Vagina (tissue), 2 donors: ENCODE data around the gene DNAH10. TPM values are rescaled to one million over a fixed set of nuclear protein-coding genes. Genes with fewer than 3 reads are reported as not detected.

ENCODE experiments used
- DNase-seq, 2 donors: peaks; one replicate each; pipeline ENCODE4 v3.0.0-alpha.2; 2017; ENCODE audit errors: extremely low spot score in 2 of 2
- H3K27ac ChIP-seq: fragments of 200-600 bp; sonication (generic); one replicate; pipeline ENCODE4 v1.5.1; 2019
- H3K27me3 ChIP-seq: fragments of 200-600 bp; sonication (generic); one replicate; pipeline ENCODE4 v1.5.1; 2019
- H3K36me3 ChIP-seq, 2 donors: fragments of 200-600 bp; sonication (generic); one replicate each; pipeline ENCODE4 v1.5.1; 2017 to 2019
- H3K4me1 ChIP-seq: fragments of 200-600 bp; sonication (generic); one replicate; pipeline ENCODE4 v1.5.1; 2019
- H3K4me3 ChIP-seq, 2 donors: fragments of 200-600 bp; sonication (generic); 1 replicate in 1 of 2; 2 replicates in 1 of 2; pipeline ENCODE4 v1.5.1; 2016 to 2019
- H3K9me3 ChIP-seq: fragments of 200-600 bp; sonication (generic); one replicate; pipeline ENCODE4 v1.5.1; 2019
- POLR2A ChIP-seq, 2 donors: fragments of 450-650 bp; IDR thresholded peaks; one replicate each; pipeline ENCODE4 v1.6.1; 2017; ENCODE audit warnings: antibody characterized with exemption in 2 of 2, mild to moderate bottlenecking in 2 of 2, moderate library complexity in 2 of 2
- POLR2AphosphoS5 ChIP-seq, 2 donors: sonication (generic); formaldehyde crosslinking; IDR thresholded peaks; one replicate each; pipeline ENCODE4 v1.9.0; 2017; ENCODE audit warnings: antibody characterized with exemption in 2 of 2, mild to moderate bottlenecking in 2 of 2, low read depth in 1 of 2; ENCODE audit not compliant: insufficient read depth in 1 of 2
- intact Hi-C: fragments of 100-400 bp; cut with DNase I; formaldehyde crosslinking; loops from one replicate; pipeline ENCODE4 v1.15.1; 2023
- total RNA-seq: library from RNA; depleted of rRNA; stranded (reverse); fragments of >200 nt; gene quantifications from one replicate; pipeline ENCODE4 v1.2.3, GENCODE V29; 2016
- TF ChIP-seq, protein P1 (sequence below), 3 experiments: fragments of 450-650 bp in 2 of 3; fragments of 200-600 bp in 1 of 3; sonication (generic) in 1 of 3; IDR thresholded peaks; one replicate each; pipeline ENCODE4 v1.5.1; 2017 to 2019; ENCODE audit warnings: antibody characterized with exemption in 3 of 3, mild to moderate bottlenecking in 2 of 3, moderate library complexity in 2 of 3

Gene DNAH10
- total RNA-seq, 1 donor from 2014 or later: not detected

DNA sequence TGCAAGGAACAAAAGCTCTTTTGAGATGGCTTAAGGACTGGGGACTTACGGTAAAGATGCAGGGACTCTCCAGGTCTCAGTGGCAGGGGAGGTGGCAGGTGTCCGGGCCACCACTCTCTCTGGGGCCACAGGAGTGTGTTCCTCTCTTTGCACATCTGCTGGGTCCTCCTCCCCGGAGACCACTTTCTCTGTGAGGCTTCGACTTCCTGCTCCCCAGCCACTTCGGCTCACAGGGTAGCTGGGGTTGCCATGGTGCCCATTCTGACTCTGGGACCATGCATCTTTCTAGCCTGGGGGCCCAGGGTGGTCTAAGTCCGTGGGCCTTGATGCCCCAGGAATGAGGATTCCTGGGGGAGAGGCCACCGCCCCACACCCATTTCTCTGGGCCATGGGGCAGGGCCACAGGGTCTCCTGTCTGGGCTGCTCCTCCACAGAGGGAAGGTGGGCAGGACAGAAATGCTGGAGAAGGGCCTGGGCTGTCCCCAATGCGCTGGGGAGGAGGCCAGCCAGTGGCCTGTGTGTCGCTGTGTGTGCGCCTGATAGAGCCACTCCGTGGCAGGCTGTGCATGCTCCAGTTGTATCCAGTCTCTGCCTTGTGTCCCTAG lies 172.0 kb downstream of the DNAH10 start:
- intact Hi-C loops: no loop called here
- no peaks in the 10 kb centered on the region for H3K27me3 ChIP-seq
- no peak overlapping the region for H3K4me3 ChIP-seq
- H3K9me3 ChIP-seq: no peaks in the 10 kb centered on the region
- no peak overlapping the region for H3K27ac ChIP-seq
- no peak for DNase-seq
- peaks cover 0 to 15% of the 10 kb centered on the region in 2 donors for H3K36me3 ChIP-seq
- no peaks in the 10 kb centered on the region for H3K4me1 ChIP-seq
- TF ChIP-seq POLR2AphosphoS5 (IDR thresholded peaks at IDR 0.05; ENCODE audit: insufficient read depth in 1 of 2, low read depth in 1 of 2): no peak
- TF ChIP-seq, protein P1, sequence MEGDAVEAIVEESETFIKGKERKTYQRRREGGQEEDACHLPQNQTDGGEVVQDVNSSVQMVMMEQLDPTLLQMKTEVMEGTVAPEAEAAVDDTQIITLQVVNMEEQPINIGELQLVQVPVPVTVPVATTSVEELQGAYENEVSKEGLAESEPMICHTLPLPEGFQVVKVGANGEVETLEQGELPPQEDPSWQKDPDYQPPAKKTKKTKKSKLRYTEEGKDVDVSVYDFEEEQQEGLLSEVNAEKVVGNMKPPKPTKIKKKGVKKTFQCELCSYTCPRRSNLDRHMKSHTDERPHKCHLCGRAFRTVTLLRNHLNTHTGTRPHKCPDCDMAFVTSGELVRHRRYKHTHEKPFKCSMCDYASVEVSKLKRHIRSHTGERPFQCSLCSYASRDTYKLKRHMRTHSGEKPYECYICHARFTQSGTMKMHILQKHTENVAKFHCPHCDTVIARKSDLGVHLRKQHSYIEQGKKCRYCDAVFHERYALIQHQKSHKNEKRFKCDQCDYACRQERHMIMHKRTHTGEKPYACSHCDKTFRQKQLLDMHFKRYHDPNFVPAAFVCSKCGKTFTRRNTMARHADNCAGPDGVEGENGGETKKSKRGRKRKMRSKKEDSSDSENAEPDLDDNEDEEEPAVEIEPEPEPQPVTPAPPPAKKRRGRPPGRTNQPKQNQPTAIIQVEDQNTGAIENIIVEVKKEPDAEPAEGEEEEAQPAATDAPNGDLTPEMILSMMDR (IDR thresholded peaks at IDR 0.05): no peak
- no peak for TF ChIP-seq POLR2A (IDR thresholded peaks at IDR 0.05)

GRCh38 chr12:123934829-123935228 lies 172.7 kb downstream of the DNAH10 start:
- intact Hi-C loops: no loop called here
- Histone ChIP-seq H3K36me3 (peaks cover 0 to 19% of the 10 kb centered on the region in 2 donors), H3K9me3 (no peaks in the 10 kb centered on the region), H3K4me1 (no peaks in the 10 kb centered on the region), H3K4me3 (no peak overlapping the region), H3K27me3 (no peaks in the 10 kb centered on the region), H3K27ac (no peak overlapping the region)
- TF ChIP-seq POLR2A (IDR thresholded peaks at IDR 0.05): no peak
- TF ChIP-seq, protein P1 (IDR thresholded peaks at IDR 0.05): no peak
- TF ChIP-seq POLR2AphosphoS5 (IDR thresholded peaks at IDR 0.05; ENCODE audit: insufficient read depth in 1 of 2, low read depth in 1 of 2): no peak
- no peak for DNase-seq

GRCh38 chr12:123935956-123936355 lies 173.9 kb downstream of the DNAH10 start:
- Histone ChIP-seq H3K4me3 (no peak overlapping the region), H3K27me3 (no peaks in the 10 kb centered on the region), H3K9me3 (no peaks in the 10 kb centered on the region), H3K4me1 (no peaks in the 10 kb centered on the region), H3K36me3 (peaks cover 0 to 26% of the 10 kb centered on the region in 2 donors), H3K27ac (no peak overlapping the region)
- no peak for DNase-seq
- TF ChIP-seq, protein P1 (IDR thresholded peaks at IDR 0.05): no peak
- TF ChIP-seq POLR2A (IDR thresholded peaks at IDR 0.05) (no peak), POLR2AphosphoS5 (IDR thresholded peaks at IDR 0.05; ENCODE audit: insufficient read depth in 1 of 2, low read depth in 1 of 2) (no peak)
- intact Hi-C loops: no loop called here

GRCh38 chr12:123936471-123936870 lies 174.4 kb downstream of the DNAH10 start:
- H3K27me3 ChIP-seq: no peaks in the 10 kb centered on the region
- no peaks in the 10 kb centered on the region for H3K4me1 ChIP-seq
- no peak overlapping the region for H3K4me3 ChIP-seq
- no peaks in the 10 kb centered on the region for H3K9me3 ChIP-seq
- H3K36me3 ChIP-seq: peaks cover 0 to 31% of the 10 kb centered on the region in 2 donors
- no peak for DNase-seq
- no peak overlapping the region for H3K27ac ChIP-seq
- TF ChIP-seq POLR2AphosphoS5 (IDR thresholded peaks at IDR 0.05; ENCODE audit: insufficient read depth in 1 of 2, low read depth in 1 of 2) (no peak), POLR2A (IDR thresholded peaks at IDR 0.05) (no peak)
- TF ChIP-seq, protein P1 (IDR thresholded peaks at IDR 0.05): no peak
- intact Hi-C loops: no loop called here

DNA sequence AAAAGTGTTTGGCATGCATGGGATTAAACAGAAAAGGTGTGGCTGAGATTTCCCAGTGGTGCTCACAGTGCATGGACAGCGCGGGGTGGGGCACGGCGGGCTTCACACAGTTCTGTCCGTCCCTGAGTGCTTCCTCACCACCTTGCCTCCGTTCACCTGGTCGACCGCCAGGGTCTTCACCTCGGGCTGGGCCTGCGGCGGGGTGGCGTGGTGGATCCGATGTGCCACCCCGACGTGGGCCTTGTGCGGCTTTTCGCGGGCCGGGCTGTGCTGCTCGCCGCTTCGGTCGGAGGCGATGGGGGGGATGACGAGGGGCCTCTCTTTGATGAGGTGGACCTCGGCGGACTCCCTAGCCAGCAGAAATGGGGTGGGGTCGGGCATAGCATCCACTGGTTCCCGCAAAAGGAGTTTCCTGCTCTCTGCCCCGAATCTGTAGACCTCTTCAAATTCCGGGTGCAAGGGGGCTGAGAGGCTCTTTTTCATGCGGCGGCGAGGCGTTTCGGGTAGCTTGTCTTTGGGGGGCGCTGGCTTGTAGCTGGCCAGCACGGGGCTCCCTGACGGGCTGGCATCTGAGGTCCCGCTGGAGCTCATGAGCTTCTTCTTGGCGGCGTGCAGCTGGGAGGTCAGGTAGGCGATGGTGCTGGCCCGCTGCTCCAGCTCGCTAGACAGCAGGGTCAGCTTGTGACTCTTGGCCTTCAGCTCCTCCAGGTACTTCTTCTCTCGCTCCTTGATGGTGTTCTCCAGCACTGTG lies 175.0 kb downstream of the DNAH10 start:
- Histone ChIP-seq H3K27ac (no peak overlapping the region), H3K4me1 (no peaks in the 10 kb centered on the region), H3K4me3 (no peak overlapping the region), H3K36me3 (peaks cover 0 to 37% of the 10 kb centered on the region in 2 donors), H3K27me3 (no peaks in the 10 kb centered on the region), H3K9me3 (no peaks in the 10 kb centered on the region)
- DNase-seq: no peak
- intact Hi-C loops: no loop called here
- no peak for TF ChIP-seq POLR2A (IDR thresholded peaks at IDR 0.05)
- no peak for TF ChIP-seq POLR2AphosphoS5 (IDR thresholded peaks at IDR 0.05; ENCODE audit: insufficient read depth in 1 of 2, low read depth in 1 of 2)
- TF ChIP-seq, protein P1 (IDR thresholded peaks at IDR 0.05): no peak
